PC-9 (cell line): ENCODE data around the gene OGA. TPM values are rescaled to one million over a fixed set of nuclear protein-coding genes. Genes with fewer than 3 reads are reported as not detected.

Source experiments
- BruUV-seq: library from RNA; stranded (reverse); fragments of 400-500 nt; replicated peaks from 2 replicates; lab custom pipeline; 2021; lab: Mats Ljungman, UMichigan
- CTCF ChIA-PET: fragments of 300-600 bp; sonication (Branson Sonifier 250); formaldehyde crosslinking; loops from one replicate; lab custom pipeline; 2022; ENCODE audit warnings: antibody characterized with exemption; lab: Charles Lee
- POLR2A ChIA-PET: fragments of 300-600 bp; sonication (Branson Sonifier 250); formaldehyde crosslinking; loops from one replicate; lab custom pipeline; 2022; ENCODE audit warnings: antibody characterized with exemption; ENCODE audit not compliant: unreplicated experiment; lab: Charles Lee
- DNase-seq, 2 experiments: peaks; one replicate each; pipeline versions ENCODE4 v3.0.0 to v3.0.0-alpha.2; 2015 to 2022; ENCODE audit warnings: mixed read lengths in 1 of 2
- H2AFZ ChIP-seq: fragments of 200-600 bp; sonication (generic); 2 replicates; pipeline ENCODE4 v1.8.1; 2017; ENCODE audit warnings: antibody characterized with exemption
- H3F3A ChIP-seq: fragments of 200-600 bp; sonication (generic); 2 replicates; pipeline ENCODE4 v1.8.1; 2017; ENCODE audit warnings: antibody characterized with exemption, mild to moderate bottlenecking, low read depth; ENCODE audit not compliant: insufficient read depth
- H3K27ac ChIP-seq: fragments of 200-600 bp; sonication (generic); 2 replicates; pipeline ENCODE4 v1.6.1; 2016; ENCODE audit warnings: mixed run types
- H3K27me3 ChIP-seq: fragments of 200-600 bp; sonication (generic); 2 replicates; pipeline ENCODE4 v1.6.1; 2016; ENCODE audit warnings: low read depth, mixed run types; ENCODE audit not compliant: insufficient read depth
- H3K36me3 ChIP-seq: fragments of 200-600 bp; sonication (generic); 2 replicates; pipeline ENCODE4 v1.6.1; 2016; ENCODE audit warnings: low read depth, mixed run types
- H3K4me1 ChIP-seq: fragments of 200-600 bp; sonication (generic); replicated peaks from 2 replicates; pipeline ENCODE4 v1.6.1; 2016; ENCODE audit warnings: mixed run types; ENCODE audit not compliant: insufficient read depth
- H3K4me2 ChIP-seq: fragments of 200-600 bp; sonication (generic); 2 replicates; pipeline ENCODE4 v1.6.1; 2017; ENCODE audit warnings: mixed run types
- H3K4me3 ChIP-seq: fragments of 200-600 bp; sonication (generic); 2 replicates; pipeline ENCODE4 v1.6.1; 2016; ENCODE audit warnings: mixed run types
- H3K79me2 ChIP-seq: fragments of 200-600 bp; sonication (generic); 2 replicates; pipeline ENCODE4 v1.6.1; 2017; ENCODE audit warnings: low read depth, mixed run types
- H3K9me2 ChIP-seq: fragments of 200-600 bp; sonication (generic); 2 replicates; pipeline ENCODE4 v1.8.1; 2017; ENCODE audit warnings: mild to moderate bottlenecking; ENCODE audit not compliant: insufficient read depth
- H3K9me3 ChIP-seq: fragments of 200-600 bp; sonication (generic); 2 replicates; pipeline ENCODE4 v1.8.1; 2016; ENCODE audit warnings: low read depth; ENCODE audit not compliant: insufficient read depth
- H4K20me1 ChIP-seq: fragments of 200-600 bp; sonication (generic); 2 replicates; pipeline ENCODE4 v1.8.1; 2017; ENCODE audit not compliant: insufficient read depth
- EZH2 ChIP-seq: fragments of 200-600 bp; sonication (generic); IDR thresholded peaks from 2 replicates; pipeline ENCODE4 v1.8.0; 2017; ENCODE audit warnings: antibody characterized with exemption, low read depth
- intact Hi-C: fragments of 100-400 bp; cut with micrococcal nuclease; formaldehyde crosslinking; loops from one replicate; pipeline ENCODE4 v1.10.0; 2022; ENCODE audit not compliant: unreplicated experiment
- total RNA-seq: library from RNA; stranded (reverse); gene quantifications from 2 replicates; pipeline ENCODE4 v1.2.3, GENCODE V29; 2021
- TF ChIP-seq, protein P1 (sequence below): fragments of 200-600 bp; sonication (generic); conservative IDR thresholded peaks from 2 replicates; pipeline ENCODE4 v1.6.1; 2017; ENCODE audit warnings: mixed run types, antibody characterized with exemption, mild to moderate bottlenecking, moderate library complexity

OGA gene
- total RNA-seq, 1 experiment from 2014 or later = 82.0 TPM

DNA sequence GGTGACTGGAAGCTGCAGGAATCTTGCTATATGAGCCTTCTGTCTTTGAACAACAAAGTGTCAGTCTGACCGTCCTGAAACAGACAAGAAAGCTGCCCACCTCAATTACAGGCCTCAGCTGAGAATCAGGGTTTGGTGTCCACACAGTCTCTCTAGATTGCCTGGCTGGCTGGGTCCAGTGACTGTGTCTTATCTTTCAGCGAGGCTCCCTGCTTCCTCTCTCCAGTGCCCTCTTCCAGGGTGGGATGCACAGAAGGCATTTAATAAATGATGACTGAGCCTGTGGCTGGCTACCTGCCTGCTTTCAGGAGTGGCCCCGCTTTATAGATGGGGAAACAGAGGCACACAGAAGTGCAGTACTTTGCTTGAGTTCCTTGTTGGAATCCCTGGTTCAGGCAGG, 69.7 kb downstream of the OGA start:
- H3K4me3 ChIP-seq = no peak overlapping the region
- TF ChIP-seq EZH2 = no peak
- TF ChIP-seq, protein P1, sequence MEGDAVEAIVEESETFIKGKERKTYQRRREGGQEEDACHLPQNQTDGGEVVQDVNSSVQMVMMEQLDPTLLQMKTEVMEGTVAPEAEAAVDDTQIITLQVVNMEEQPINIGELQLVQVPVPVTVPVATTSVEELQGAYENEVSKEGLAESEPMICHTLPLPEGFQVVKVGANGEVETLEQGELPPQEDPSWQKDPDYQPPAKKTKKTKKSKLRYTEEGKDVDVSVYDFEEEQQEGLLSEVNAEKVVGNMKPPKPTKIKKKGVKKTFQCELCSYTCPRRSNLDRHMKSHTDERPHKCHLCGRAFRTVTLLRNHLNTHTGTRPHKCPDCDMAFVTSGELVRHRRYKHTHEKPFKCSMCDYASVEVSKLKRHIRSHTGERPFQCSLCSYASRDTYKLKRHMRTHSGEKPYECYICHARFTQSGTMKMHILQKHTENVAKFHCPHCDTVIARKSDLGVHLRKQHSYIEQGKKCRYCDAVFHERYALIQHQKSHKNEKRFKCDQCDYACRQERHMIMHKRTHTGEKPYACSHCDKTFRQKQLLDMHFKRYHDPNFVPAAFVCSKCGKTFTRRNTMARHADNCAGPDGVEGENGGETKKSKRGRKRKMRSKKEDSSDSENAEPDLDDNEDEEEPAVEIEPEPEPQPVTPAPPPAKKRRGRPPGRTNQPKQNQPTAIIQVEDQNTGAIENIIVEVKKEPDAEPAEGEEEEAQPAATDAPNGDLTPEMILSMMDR = no peak
- no peaks in the 10 kb centered on the region for H3K79me2 ChIP-seq
- H3K4me1 ChIP-seq = no peaks in the 10 kb centered on the region
- ChIA-PET CTCF (no interaction called here), POLR2A (no interaction called here)
- no peaks in the 10 kb centered on the region for H3K9me2 ChIP-seq
- H3K27me3 ChIP-seq = peaks cover 4% of the 10 kb centered on the region; the same call in 1 of the 2 replicates
- H3K9me3 ChIP-seq = no peaks in the 10 kb centered on the region
- no peaks in the 10 kb centered on the region for H4K20me1 ChIP-seq
- no TSS peak for BruUV-seq
- intact Hi-C loops = no loop called here
- no peaks in the 10 kb centered on the region for H3F3A ChIP-seq
- H3K36me3 ChIP-seq = no peaks in the 10 kb centered on the region
- H3K4me2 ChIP-seq = no peak overlapping the region
- H3K27ac ChIP-seq = no peak overlapping the region
- no peak for DNase-seq
- H2AFZ ChIP-seq = no peak overlapping the region

DNA sequence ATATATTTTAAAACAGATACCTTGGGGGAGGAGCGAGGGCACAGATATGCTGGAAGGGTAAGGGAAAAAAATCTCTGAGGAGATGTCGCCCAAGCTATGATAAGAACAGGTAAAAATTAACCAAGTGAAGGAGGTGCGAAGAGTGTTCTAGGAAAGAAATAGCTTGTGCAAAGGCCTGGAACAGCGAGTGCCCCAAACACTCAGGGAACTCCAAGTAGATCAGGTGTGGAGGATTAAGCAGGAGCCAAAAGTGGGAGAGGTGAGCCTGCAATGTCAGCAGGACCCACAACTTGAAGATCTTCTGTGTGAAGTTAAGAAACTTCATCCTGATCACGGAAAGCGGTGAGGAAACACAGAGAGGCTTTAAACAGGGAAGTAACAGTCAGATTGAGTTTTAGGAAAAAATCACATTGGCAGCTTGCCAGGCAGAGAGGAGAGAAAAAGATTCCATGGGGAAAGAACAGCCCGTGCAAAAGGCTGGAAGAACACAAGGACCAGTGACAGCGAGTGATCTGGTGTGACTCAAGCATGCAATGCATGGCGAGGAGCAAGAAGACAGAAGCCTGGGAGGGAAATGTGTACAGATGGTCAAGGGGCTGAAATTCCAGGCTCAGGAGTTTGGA, 73.1 kb downstream of the OGA start:
- no peak overlapping the region for H3K4me2 ChIP-seq
- intact Hi-C loops = no loop called here
- H3K9me2 ChIP-seq = no peaks in the 10 kb centered on the region
- BruUV-seq = no TSS peak
- no peak overlapping the region for H3K27ac ChIP-seq
- no peak for TF ChIP-seq EZH2
- TF ChIP-seq, protein P1 = no peak
- H3K36me3 ChIP-seq = no peaks in the 10 kb centered on the region
- H4K20me1 ChIP-seq = no peaks in the 10 kb centered on the region
- H2AFZ ChIP-seq = no peak overlapping the region
- ChIA-PET CTCF (no interaction called here), POLR2A (no interaction called here)
- H3K4me3 ChIP-seq = no peak overlapping the region
- H3F3A ChIP-seq = no peaks in the 10 kb centered on the region
- DNase-seq = no peak
- no peaks in the 10 kb centered on the region for H3K9me3 ChIP-seq
- H3K79me2 ChIP-seq = no peaks in the 10 kb centered on the region
- H3K4me1 ChIP-seq = no peaks in the 10 kb centered on the region
- H3K27me3 ChIP-seq = no peaks in the 10 kb centered on the region

DNA sequence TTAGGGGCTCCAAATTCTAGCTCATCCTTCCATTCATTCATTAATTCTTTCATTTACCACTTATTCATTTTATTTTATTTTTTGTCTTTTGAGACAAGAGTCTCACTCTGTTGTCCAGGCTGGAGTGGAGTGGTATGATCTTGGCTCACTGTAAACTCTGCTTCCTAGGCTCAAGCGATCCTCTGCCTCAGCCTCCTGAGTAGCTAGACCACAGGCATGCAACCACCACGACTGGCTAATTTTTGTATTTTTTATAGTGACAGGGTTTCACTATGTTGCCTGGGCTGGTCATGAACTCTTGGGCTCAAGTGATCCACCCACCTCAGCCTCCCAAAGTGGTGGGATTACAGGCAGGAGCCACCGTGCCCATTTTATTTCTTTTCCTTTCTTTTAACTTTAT, 74.0 kb downstream of the OGA start:
- no peaks in the 10 kb centered on the region for H3K9me2 ChIP-seq
- no peak overlapping the region for H2AFZ ChIP-seq
- no peaks in the 10 kb centered on the region for H3K4me1 ChIP-seq
- TF ChIP-seq EZH2 = no peak
- TF ChIP-seq, protein P1 = no peak
- H3F3A ChIP-seq = no peaks in the 10 kb centered on the region
- no peak overlapping the region for H3K27ac ChIP-seq
- DNase-seq = no peak
- intact Hi-C loops = no loop called here
- no TSS peak for BruUV-seq
- H3K79me2 ChIP-seq = no peaks in the 10 kb centered on the region
- no peak overlapping the region for H3K4me3 ChIP-seq
- no peaks in the 10 kb centered on the region for H3K27me3 ChIP-seq
- H3K36me3 ChIP-seq = no peaks in the 10 kb centered on the region
- H3K9me3 ChIP-seq = no peaks in the 10 kb centered on the region
- no peak overlapping the region for H3K4me2 ChIP-seq
- H4K20me1 ChIP-seq = no peaks in the 10 kb centered on the region
- ChIA-PET CTCF (no interaction called here), POLR2A (no interaction called here)
